K562 (cell line): ENCODE measurements around the gene MMP15. TPM values are rescaled to one million over a fixed set of nuclear protein-coding genes. Genes with fewer than 3 reads are reported as not detected.

Source experiments
- ATAC-seq: fragments of 200-7000 bp; cut with Tn5 transposase; 3 replicates; pipeline ENCODE4 v1.9.1; 2020; ENCODE audit warnings: moderate library complexity
- BruUV-seq: library from RNA; stranded (reverse); fragments of 400-500 nt; replicated peaks from 2 replicates; lab custom pipeline; 2021; lab: Mats Ljungman, UMichigan
- CTCF ChIA-PET: fragments of 300-600 bp; formaldehyde crosslinking; extraction: SDS; loops from one replicate; lab custom pipeline; 2021; ENCODE audit warnings: low intra/inter-chr PET ratio; lab: Yijun Ruan, JAX
- POLR2A ChIA-PET: fragments of 300-600, 350-650 bp; sonication (Branson Sonifier 250); formaldehyde crosslinking; extraction: SDS; loops from one replicate; lab custom pipeline; 2021; ENCODE audit warnings: antibody characterized with exemption, inconsistent platforms; lab: Yijun Ruan, JAX
- DNase-seq, 4 experiments: peaks; one replicate each; pipeline versions ENCODE4 v3.0.0 to v3.0.0-alpha.2; 2011 to 2018; ENCODE audit warnings: low spot score in 3 of 4, mixed read lengths in 3 of 4; ENCODE audit errors: extremely low read depth in 1 of 4
- FAIRE-seq: peaks from 2 replicates; lab custom pipeline; 2011; peaks lifted over from hg19 to GRCh38; lab: Jason Lieb, UNC
- H2AFZ ChIP-seq: 2 replicates; pipeline ENCODE4 v1.6.0; 2011; ENCODE audit warnings: low read depth, low read length, control low read depth, inconsistent platforms
- H3K27ac ChIP-seq: fragments of 200-600 bp; 3 replicates; pipeline ENCODE4 v1.8.0; 2011; ENCODE audit warnings: low read depth, mild to moderate bottlenecking, control low read depth, inconsistent platforms, low read length, moderate library complexity, mixed read lengths; ENCODE audit errors: extremely low read depth
- H3K27me3 ChIP-seq, 2 experiments: fragments of 300-600 bp in 1 of 2; 2 replicates in 1 of 2; 3 replicates in 1 of 2; pipeline versions ENCODE4 v1.6.0 to v1.8.0; 2011; ENCODE audit warnings: inconsistent platforms in 2 of 2, low read length in 2 of 2, mild to moderate bottlenecking in 1 of 2, mixed read lengths in 1 of 2, moderate library complexity in 1 of 2; ENCODE audit not compliant: control insufficient read depth in 2 of 2, insufficient read depth in 2 of 2
- H3K36me3 ChIP-seq: fragments of 300-600 bp; 3 replicates; pipeline ENCODE4 v1.8.0; 2011; ENCODE audit warnings: mild to moderate bottlenecking, low read length, inconsistent platforms; ENCODE audit not compliant: control insufficient read depth, insufficient read depth
- H3K4me1 ChIP-seq, 2 experiments: fragments of 200-600 bp in 1 of 2; replicated peaks in 1 of 2; 2 replicates in 1 of 2; 3 replicates in 1 of 2; pipeline versions ENCODE4 v1.5.1 to v1.8.0; 2011; ENCODE audit warnings: inconsistent platforms in 2 of 2, low read length in 2 of 2, mild to moderate bottlenecking in 1 of 2, mixed read lengths in 1 of 2, moderate library complexity in 1 of 2; ENCODE audit not compliant: control insufficient read depth in 2 of 2, insufficient read depth in 2 of 2
- H3K4me2 ChIP-seq: 2 replicates; pipeline ENCODE4 v1.6.1; 2011; ENCODE audit warnings: low read length, control low read depth, inconsistent platforms, mixed read lengths; ENCODE audit not compliant: insufficient read depth
- H3K4me3 ChIP-seq: fragments of 200-600 bp; sonication (generic), shearing (Covaris generic); 2 replicates; pipeline ENCODE4 v1.5.1; 2016; ENCODE audit warnings: control low read depth, inconsistent platforms
- H3K79me2 ChIP-seq: fragments of 200-600 bp; 3 replicates; pipeline ENCODE4 v1.8.0; 2011; ENCODE audit warnings: low read length, inconsistent platforms; ENCODE audit not compliant: control insufficient read depth, insufficient read depth
- H3K9ac ChIP-seq, 2 experiments: 2 replicates each; pipeline versions ENCODE4 v1.6.0 to v1.6.1; 2011; ENCODE audit warnings: low read depth in 2 of 2, low read length in 2 of 2, control low read depth in 1 of 2, inconsistent platforms in 1 of 2, mild to moderate bottlenecking in 1 of 2, mixed read lengths in 1 of 2; ENCODE audit not compliant: insufficient read depth in 1 of 2
- H3K9me1 ChIP-seq: one replicate; pipeline ENCODE4 v1.6.0; 2011; ENCODE audit warnings: inconsistent platforms, mild to moderate bottlenecking, low read length, moderate library complexity; ENCODE audit not compliant: control insufficient read depth, insufficient read depth
- H3K9me3 ChIP-seq: replicated peaks from 2 replicates; pipeline ENCODE4 v1.5.1; 2011; ENCODE audit warnings: low read depth, low read length, inconsistent platforms; ENCODE audit not compliant: control insufficient read depth, insufficient read depth
- H4K20me1 ChIP-seq: replicated peaks from 2 replicates; pipeline ENCODE4 v1.6.1; 2011; ENCODE audit warnings: low read length, inconsistent platforms, mixed read lengths; ENCODE audit not compliant: control insufficient read depth, insufficient read depth
- EHMT2 ChIP-seq: fragments of 450-650 bp; IDR thresholded peaks from 2 replicates; pipeline ENCODE4 v1.6.1; 2018; ENCODE audit warnings: antibody characterized with exemption
- ELF2 ChIP-seq: fragments of 250-450 bp; sonication (Bioruptor Pico); IDR thresholded peaks from 2 replicates; pipeline ENCODE4 v1.5.0; 2021; ENCODE audit warnings: mild to moderate bottlenecking
- FOXK2 ChIP-seq, 2 experiments: fragments of 450-650 bp; IDR thresholded peaks in 1 of 2; conservative IDR thresholded peaks in 1 of 2; 2 replicates each; pipeline ENCODE4 v1.6.1; 2016; ENCODE audit warnings: low read depth in 2 of 2, mild to moderate bottlenecking in 1 of 2
- HNRNPL ChIP-seq: fragments of 200-400 bp; formaldehyde crosslinking; IDR thresholded peaks from 2 replicates; pipeline ENCODE4 v1.6.1; 2017; ENCODE audit warnings: low read depth, mild to moderate bottlenecking, low read length
- KDM2B ChIP-seq: fragments of 250-450 bp; sonication (Bioruptor Pico); IDR thresholded peaks from 2 replicates; pipeline ENCODE4 v1.8.0; 2021; ENCODE audit warnings: mild to moderate bottlenecking, moderate library complexity
- NFE2L1 ChIP-seq: fragments of 450-650 bp; IDR thresholded peaks from 2 replicates; pipeline ENCODE4 v1.6.1; 2016; ENCODE audit warnings: missing genetic modification characterization, low read depth, mild to moderate bottlenecking, missing compliant biosample characterization, moderate library complexity, borderline replicate concordance
- POLR2G ChIP-seq: fragments of 200-400 bp; formaldehyde crosslinking; IDR thresholded peaks from 2 replicates; pipeline ENCODE4 v1.6.1; 2017; ENCODE audit warnings: low read depth, mild to moderate bottlenecking, antibody characterized with exemption, low read length, moderate library complexity
- SETDB1 ChIP-seq: IDR thresholded peaks from one replicate; pipeline ENCODE4 v1.6.1; 2012; ENCODE audit warnings: low read length, control low read depth, inconsistent platforms
- UBTF ChIP-seq, 2 experiments: IDR thresholded peaks; 2 replicates each; pipeline ENCODE4 v1.6.1; 2012; ENCODE audit warnings: improper control_type of control experiment in 2 of 2, low read depth in 2 of 2, low read length in 2 of 2, borderline replicate concordance in 1 of 2
- WGBS: fragments of 100-300 bp; shearing (Covaris generic); methylation state at CpG from one replicate; pipeline ENCODE4 v1.1.6; 2016; ENCODE audit warnings: low coverage, mixed read lengths; ENCODE audit not compliant: insufficient coverage; ENCODE audit errors: missing lambda C conversion rate; 5-methylcytosine and 5-hydroxymethylcytosine counted together
- in situ Hi-C: fragments of 300-500 bp; cut with MboI; formaldehyde crosslinking; loops from 4 replicates; pipeline ENCODE4 v1.15.0; 2018; ENCODE audit warnings: inconsistent platforms, mixed read lengths
- intact Hi-C: fragments of 100-400 bp; cut with micrococcal nuclease; formaldehyde crosslinking; loops from 2 replicates; pipeline ENCODE4 v1.14.2; 2022
- polyA plus RNA-seq, 8 experiments: library from polyadenylated mRNA; depleted of rRNA in 4 of 8; stranded (reverse) in 5 of 8; unstranded in 3 of 8; fragments of >200 nt; fragmentation: Nextera tagmentation in 2 of 8; fragmentation: Illumina TruSeq in 1 of 8; extraction: Ambion mirVana in 2 of 8; extraction: Trizol in 1 of 8; gene quantifications; 2 replicates each; pipeline versions ENCODE4 v1.2.1 to v1.2.3, GENCODE V29; 2011 to 2014; ENCODE audit warnings: inconsistent platforms in 1 of 8, missing spikeins in 1 of 8
- total RNA-seq, 7 experiments: library from RNA; depleted of rRNA in 6 of 7; stranded (reverse); fragments of >200 nt in 6 of 7; fragmentation: Illumina TruSeq in 2 of 7; extraction: Trizol in 2 of 7; gene quantifications; 2 replicates each; pipeline versions ENCODE4 v1.2.1 to v1.2.3, GENCODE V29; 2011 to 2021; ENCODE audit warnings: low replicate concordance in 1 of 7

Gene MMP15
- total and polyA plus RNA-seq, 9 of the 15 experiments (the other 6 are each of a cell fraction or from before 2014, with no cell fraction given) = 0.01 to 20.4 (median 5.5) TPM

- intact Hi-C loops (no loop called here), in situ Hi-C loops (no loop called here)
- FAIRE-seq = no peak
- no peak overlapping the region for H2AFZ ChIP-seq
- no peak for DNase-seq
- no peak overlapping the region for H3K4me3 ChIP-seq
- TF ChIP-seq POLR2G (0 out of 2 replicates have a peak, but pooled peaks have one; percentile 26), EHMT2 (no peak)
- no peaks in the 10 kb centered on the region for H3K79me2 ChIP-seq
- CTCF ChIA-PET = no interaction called here
- POLR2A ChIA-PET = no interaction called here
- no peak overlapping the region for H3K9ac ChIP-seq
- 91% methylated on average over 8 of the region's 18 CpGs for WGBS
- H3K9me3 ChIP-seq = no peaks in the 10 kb centered on the region
- no peak overlapping the region for H3K4me2 ChIP-seq
- peaks cover 50% of the 10 kb centered on the region; the same call in 2 of the 3 replicates for H3K36me3 ChIP-seq
- no peaks in the 10 kb centered on the region for H4K20me1 ChIP-seq
- H3K27me3 ChIP-seq = no peaks in the 10 kb centered on the region
- peaks cover 3% of the 10 kb centered on the region for H3K9me1 ChIP-seq
- no peak for ATAC-seq
- H3K27ac ChIP-seq = no peak overlapping the region
- H3K4me1 ChIP-seq = peaks cover 0 to 29% of the 10 kb centered on the region in 2 experiments; a peak in 1 of 5 replicates
- BruUV-seq = no TSS peak
These were observed 16.0 kb downstream of the MMP15 start for GRCh38 chr16:58041628-58041955.

- TF ChIP-seq HNRNPL (no peak), KDM2B (CRISPR knock-in tag) (no peak), ELF2 (CRISPR knock-in tag) (no peak), SETDB1 (no peak), FOXK2 (conservative IDR thresholded peaks at IDR 0.05 in 1 of 2, IDR thresholded peaks at IDR 0.05 in 1 of 2; ENCODE audit: low read depth in 2 of 2) (no peak), NFE2L1 (tag) (no peak), UBTF (IDR thresholded peaks at IDR 0.05; ENCODE audit: borderline replicate concordance in 1 of 2, low read depth in 2 of 2, low read length in 2 of 2) (no peak)
- POLR2A ChIA-PET = no interaction called here
- intact Hi-C loops (no loop called here), in situ Hi-C loops (no loop called here)
- Histone ChIP-seq H3K36me3 (peaks cover 50% of the 10 kb centered on the region; the same call in 2 of the 3 replicates), H3K4me1 (peaks cover 0 to 34% of the 10 kb centered on the region in 2 experiments; a peak in 2 of 5 replicates), H3K27ac (no peak overlapping the region), H2AFZ (no peak overlapping the region), H3K9me1 (peaks cover 3% of the 10 kb centered on the region), H3K4me3 (no peak overlapping the region), H3K9me3 (no peaks in the 10 kb centered on the region), H3K9ac (no peak overlapping the region), H4K20me1 (no peaks in the 10 kb centered on the region), H3K79me2 (no peaks in the 10 kb centered on the region), H3K27me3 (no peaks in the 10 kb centered on the region), H3K4me2 (no peak overlapping the region)
- CTCF ChIA-PET = no interaction called here
- DNase-seq (no peak), FAIRE-seq (no peak), ATAC-seq (no peak)
- BruUV-seq = no TSS peak
- 90% methylated on average over 17 of the region's 22 CpGs for WGBS
These were observed 16.7 kb downstream of the MMP15 start for GRCh38 chr16:58042001-58042885.
